HG03175 (cell line): ENCODE results near the gene PAPPA.

Experiments used
- ATAC-seq: cut with Tn5 transposase; IDR thresholded peaks from one replicate; pipeline ENCODE4 v1.9.1; 2021; ENCODE audit warnings: mild to moderate bottlenecking, moderate library complexity; ENCODE audit not compliant: unreplicated experiment

The PAPPA gene

DNA sequence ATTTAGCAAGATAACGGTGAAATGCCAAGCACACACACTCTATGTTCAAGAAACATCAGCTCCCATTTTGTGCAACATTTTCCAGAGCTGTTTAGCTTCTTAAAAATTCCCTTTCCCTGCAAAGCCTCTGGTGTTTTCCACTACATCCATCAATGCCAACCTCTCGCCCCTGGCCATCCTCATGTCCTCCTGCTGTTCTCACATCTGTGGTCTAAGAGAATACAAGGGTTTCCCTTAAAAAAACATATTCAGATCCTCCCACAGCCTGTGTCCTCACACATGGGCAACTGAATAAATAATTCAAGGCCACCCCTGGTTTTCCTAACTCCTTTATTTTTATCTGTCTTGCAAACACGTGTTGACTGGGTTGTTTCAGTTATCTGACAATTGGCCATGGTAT lies 70.3 kb downstream of the PAPPA start:
- ATAC-seq, result no peak

DNA sequence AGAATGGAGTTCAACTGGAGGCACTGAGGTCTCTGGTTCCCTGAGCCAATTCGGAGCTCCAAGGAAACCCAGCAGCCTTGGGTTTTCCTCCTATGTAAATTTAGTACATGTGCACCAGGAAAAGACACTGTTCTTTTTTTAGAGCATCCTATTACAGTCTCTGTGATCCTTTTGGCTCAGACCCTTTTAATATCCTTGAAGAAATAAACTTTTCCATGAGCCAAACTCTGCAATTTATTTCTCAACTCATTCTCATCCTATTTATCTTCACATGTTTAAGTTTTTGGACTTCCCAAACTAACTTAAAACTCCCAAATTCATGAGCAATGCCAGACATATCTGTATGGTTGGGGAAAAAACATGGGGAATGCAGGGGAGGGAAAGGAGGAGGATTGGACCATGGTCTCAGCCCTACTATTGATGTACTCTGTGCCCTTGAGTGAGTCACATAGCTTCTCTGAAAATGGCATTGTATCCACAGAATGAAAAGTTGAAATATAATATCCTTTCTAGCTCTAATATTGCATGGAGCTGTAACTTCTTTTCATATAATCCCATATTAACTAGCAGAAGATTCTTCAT lies 76.6 kb downstream of the PAPPA start:
- ATAC-seq, result no peak

DNA sequence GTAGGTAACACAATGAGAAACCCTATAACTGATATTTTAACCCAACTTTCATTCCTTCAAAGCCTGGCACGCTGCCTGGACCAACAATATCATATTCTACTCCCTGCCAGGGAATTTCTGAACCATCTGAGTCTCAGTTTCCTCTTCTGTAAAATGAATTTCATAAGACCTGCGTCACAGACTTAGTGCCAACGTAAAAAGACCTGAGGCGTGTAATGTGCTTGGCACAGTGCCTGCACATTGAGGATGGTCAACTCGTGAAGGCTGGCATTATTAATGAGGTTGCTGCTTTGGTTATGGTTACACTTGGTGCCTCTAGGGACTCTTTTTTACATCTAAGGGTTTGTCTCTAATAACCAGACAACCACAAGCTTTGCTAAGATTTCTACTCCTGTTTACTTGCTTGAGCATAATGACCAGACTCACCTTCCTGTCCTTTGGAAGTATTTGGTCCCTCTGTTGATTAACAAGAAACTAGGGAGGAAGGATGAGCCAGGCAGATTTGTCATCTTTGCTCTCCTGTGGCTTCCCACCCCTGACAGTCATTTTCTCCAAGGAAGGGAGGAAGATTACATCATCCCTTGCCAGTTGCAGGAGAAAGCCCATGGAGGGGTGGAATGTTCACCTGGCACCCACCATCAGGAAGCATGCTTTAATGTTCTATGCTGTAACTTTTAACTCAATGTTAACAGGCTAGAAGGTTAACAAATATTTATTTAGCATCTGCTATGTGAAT lies 79.0 kb downstream of the PAPPA start:
- ATAC-seq, result no peak

DNA sequence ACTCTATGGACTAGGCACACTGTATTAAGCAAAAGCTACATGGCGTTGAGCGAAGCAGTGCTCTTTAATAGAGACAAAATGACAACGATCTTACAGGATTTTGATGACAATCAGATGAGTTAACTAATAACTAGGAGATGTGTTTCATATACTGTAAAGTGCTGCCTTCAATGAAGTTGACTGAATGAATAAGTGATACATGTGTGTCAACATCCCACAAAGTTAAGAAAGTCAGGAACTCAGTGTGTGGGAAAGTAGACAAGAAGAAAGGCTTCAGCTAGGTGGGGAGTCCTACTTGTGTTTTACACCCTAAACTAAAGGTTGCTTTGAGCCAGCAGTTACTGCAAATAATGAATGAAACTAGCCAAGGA lies 79.6 kb downstream of the PAPPA start:
- no peak for ATAC-seq

DNA sequence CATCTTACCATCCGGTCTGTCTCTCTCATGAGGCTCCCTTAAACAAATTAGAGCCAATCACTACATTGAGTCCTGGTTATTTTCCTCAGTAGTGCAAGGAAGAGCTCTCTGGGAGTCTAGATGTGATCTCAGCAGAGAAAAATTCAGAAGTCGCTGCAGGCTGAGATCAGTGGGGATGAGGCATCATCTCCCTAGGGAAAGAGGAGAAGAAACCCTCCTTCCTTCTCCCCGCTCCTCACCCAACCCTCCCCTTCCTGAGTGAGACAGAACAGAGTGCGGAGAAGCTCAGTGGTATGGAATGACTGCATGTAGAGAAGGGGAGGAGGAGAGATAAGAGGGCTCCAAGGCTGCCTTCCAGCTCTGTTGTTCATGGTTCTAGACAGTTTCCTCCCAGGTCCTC lies 80.5 kb downstream of the PAPPA start:
- ATAC-seq, result no peak

DNA sequence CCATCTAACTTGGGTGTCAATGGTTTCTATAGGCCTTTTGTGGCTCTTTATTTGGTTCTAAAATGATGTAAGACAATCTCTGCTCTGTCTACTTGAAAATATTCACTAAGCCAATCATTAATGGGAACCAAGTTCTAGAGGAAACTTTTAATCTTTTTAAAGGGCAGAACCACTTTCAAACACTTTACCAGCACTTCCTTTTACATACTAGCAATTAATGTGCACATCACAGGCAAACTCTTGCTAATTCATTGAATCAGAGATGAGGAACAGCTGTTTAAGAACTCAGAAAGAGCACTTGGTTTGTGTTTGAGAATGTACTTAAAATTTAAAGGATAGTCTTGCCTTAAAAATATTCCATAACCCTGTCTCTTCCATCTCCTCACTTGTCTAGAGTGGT lies 83.4 kb downstream of the PAPPA start:
- ATAC-seq, result no peak

DNA sequence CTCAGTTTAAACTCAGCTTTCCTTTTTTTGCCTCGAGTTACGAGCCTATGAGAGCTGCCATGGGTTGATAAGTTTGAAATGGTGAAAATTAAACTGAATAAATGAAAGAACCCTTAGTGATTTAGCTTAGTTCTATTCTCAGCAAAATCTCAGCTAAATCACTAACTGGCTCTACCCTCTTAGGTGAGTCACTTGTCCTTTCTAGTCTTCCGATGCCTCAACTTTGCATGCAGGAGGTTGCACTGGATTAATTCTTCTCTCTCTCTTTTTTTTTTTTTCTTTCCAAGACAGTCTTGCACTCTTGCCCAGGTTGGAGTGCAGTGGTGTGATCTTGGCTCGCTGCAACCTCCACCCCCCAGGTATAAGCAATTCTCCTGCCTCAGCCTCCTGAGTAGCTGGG lies 83.9 kb downstream of the PAPPA start:
- ATAC-seq, result no peak

DNA sequence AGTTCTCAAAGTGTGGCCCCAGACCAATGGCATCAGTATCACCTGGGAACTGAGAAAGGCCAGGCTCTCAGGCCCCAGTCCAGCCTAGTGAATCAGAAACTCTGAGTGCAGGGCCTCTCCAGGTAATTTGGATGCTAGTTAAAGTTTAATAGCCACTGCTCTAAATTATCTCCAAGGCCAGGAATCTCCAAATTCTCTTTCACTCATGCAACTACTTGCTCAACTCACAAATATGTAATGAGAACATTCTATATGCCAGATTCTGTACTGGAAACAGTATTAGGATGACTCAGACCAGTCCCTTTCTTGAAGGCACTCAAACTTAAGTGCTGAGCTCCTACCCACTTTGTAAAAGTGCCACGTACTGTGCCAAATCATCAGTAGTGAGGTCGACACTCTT lies 84.6 kb downstream of the PAPPA start:
- no peak for ATAC-seq

DNA sequence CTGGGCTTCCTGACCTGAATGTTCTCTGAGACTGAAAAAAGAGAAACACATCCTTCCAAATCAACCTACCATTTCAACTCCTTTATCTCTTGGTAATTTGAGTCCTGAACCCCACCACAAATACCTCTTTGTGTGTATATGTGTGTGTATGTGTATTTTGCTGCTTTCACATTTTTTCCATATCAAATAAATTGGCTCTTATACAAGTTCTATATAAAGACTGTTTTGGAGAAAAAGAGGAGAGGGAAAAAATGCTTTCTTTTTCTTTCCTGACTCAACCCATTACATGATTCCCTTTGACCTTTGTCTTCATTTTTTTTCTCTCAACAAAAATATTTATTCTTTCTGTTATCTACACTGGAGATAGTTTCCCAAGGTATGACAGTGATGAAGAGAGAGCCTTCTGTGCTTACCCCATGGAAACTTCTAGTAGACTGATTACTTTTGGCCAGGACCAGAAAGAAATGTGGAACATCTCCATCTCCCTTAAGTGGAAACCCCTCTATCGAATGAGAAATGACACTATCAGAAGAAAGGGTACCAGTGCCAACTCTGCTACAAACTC lies 85.3 kb downstream of the PAPPA start:
- ATAC-seq, result no peak

DNA sequence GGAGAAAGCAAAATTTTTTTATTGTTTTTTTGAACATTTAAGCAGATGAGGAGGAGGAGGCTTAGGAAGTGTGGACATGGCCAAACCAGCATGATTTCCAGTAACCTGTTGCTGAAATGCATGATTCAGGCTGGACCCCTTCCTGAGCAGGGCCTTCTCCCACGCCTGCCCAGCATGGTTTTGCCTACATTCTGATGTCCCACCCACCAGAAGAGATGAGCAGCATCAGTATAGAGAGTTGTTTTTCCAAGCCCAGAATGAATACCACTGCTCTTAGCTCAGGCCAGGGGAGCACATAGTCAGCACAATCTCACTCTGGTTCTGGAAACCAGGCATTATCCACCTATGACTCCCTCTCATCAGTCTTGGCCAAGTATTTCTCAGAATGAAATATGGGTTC lies 90.1 kb downstream of the PAPPA start:
- ATAC-seq, result no peak

DNA sequence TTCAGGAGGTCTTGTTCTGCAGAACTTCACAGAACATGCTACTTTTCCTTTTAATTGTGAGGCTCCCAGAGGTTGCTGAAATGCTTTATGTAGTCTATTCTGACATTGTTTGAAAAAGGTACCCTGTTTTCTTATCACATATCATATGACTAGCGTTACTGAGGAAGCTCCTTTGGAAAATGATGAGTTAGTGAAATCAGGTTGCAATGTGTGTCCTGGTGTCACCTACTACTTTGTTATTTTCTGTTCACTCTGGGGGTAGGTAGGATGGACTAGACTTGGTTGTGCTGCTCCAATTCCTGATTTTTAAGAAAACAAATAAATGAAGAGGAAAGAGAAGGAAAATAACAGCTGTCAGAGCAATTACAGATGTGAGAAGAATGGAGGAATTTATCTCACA lies 93.7 kb downstream of the PAPPA start:
- no peak for ATAC-seq

DNA sequence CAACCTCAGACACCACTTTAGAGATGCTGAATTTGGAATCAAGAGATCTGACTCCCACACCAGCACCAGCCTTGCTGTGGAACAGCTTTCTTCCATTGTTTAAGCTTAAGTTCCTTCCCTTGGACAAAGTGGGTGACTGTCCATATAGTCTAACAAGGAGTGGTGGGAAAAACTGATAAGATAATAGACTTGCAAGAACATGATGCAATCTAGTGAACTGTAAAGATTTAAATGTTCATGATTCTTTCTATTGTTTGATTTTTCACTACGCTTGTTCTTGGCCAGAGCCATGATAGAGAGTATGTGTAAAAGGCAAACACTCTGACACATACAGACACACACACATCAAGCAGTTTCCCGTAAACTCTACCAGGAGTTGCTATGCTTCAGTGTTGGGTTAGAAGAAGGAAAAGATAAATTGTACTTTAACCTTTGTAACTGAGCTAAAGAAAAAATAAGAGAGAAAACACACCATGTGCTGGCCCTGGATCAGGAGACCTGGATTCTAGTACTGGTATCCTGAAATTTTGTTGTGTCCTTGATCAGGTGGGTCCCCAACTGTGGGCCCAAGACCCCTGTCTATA lies 94.3 kb downstream of the PAPPA start:
- no peak for ATAC-seq

DNA sequence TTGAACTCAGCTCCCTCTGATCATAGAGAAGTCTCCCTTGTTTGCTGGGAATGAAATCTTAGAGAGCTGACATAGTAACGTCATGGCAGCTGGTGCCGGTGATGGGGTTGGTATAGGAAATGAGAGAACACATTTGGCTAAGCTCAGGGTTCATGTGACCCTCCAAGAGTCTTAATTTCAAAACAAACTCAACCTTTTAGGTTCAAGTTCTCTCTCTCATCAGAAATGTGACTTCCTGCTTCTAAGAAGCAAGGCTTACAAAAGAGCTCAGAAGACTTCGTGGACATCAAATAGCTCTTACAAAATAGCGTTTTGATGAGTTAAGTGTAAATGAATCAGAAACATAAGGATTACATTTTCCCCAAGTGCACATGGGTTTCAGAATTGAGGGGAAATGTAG lies 97.3 kb downstream of the PAPPA start:
- no peak for ATAC-seq

DNA sequence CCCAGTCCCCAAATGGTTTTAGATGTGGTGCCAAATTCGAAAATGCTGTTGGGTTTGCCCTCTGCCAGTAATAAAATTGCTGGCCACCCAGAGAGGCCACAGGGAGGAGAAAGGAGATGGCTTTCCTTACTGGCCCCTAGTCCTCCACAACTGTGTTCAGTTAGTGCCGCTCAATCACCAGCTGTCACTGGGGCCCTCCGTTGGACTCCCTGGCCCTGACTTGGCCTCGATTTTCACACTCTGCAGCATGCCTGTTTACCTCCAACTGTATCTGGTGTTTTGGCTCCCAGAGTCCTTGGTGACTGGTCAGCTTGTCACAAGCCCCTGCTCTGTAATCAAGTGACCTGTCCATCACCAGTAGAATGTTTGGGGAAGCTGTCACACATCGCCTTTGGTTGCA lies 97.8 kb downstream of the PAPPA start:
- ATAC-seq, result no peak

DNA sequence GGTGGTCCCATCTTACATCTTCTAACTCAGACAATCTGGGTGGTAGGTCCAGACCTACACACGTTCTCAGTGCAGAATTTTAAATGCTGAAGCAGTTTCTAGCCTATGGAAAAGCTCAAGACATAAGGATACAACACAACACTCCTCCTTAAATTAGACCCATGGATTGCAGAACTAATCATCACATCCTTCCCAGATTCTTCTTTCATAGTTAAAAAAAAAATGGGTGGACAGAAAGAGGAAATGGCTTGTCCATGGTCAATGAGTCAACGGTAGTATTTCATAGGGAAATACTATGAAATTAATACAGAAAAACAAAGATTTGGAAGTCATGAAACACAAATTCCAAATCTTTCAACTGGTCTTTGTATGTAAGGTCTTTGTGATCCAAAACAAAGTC lies 106.9 kb downstream of the PAPPA start:
- no peak for ATAC-seq

DNA sequence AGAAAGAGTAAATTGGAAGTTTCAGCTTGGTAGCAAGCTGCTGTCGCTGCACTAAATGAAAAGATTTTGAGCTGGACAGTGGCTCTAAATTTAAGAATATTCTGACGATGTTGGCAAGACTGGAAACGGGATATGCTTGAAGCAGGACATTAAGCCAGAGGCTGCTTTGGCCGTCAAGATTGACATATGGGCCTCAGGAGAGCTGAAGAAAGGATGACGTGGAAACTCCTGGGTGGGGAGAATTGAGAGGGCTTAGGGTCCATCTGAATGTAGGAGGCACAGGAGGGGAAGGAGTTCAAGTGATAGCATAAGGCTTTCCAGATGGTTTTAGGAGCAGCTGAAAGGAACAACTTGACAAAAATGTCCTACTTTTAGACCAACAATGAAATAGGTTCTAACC lies 108.9 kb downstream of the PAPPA start:
- ATAC-seq, result no peak

DNA sequence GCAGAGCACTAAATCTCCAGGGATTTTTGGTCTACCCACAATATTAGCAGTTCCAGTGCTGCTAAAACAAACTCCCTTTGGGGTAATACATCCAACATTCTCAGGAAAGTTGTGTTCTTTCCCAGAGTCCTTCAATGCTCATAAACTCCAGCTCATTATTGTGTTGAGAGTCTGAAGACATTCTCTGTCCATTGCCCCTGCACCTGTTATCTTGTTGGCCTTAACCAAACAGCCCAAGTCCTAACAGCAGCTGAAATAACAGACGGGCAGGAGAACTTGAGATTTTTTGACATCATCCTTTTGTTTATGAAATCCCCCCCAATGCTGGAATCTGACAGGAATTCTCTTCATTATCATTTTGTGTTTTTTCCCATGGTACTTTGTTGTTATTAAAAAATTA lies 110.8 kb downstream of the PAPPA start:
- no peak for ATAC-seq

DNA sequence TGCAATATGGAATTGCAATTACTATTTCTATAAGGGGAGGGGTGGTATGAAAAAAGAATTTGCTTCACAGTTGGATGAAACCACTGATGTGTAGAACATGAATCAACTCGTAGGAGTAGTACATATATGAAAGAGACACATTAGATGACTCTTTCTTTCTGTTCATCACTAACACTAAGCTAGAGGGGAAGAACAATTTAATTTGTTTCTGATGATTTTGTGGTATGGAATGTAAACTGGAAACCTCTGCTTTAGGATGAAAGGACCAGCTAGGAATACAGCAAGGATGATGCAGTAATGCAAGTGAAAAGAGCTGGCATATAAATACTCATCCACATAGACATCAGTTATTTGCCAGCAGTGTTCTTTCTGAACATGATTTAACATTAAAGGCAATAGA lies 113.4 kb downstream of the PAPPA start:
- no peak for ATAC-seq

DNA sequence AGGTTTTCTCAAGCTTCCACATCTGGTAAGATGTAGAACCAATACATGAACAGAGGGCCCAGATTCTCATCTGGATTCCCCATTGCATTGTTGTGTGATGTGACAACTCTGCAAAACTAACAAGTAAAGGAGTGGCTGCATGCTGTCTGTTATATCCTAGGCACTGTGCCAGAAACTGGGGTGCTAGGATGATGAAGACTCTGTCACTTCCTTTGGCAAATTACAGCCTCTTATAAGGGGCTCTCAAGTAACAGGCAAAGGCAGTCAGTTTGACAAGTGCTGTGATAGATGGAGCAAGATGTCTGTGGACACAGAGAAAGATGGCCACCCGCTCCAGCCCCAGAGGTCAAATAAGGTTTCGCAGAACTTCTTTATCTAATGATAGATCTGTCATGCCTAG lies 115.7 kb downstream of the PAPPA start:
- ATAC-seq, result no peak

DNA sequence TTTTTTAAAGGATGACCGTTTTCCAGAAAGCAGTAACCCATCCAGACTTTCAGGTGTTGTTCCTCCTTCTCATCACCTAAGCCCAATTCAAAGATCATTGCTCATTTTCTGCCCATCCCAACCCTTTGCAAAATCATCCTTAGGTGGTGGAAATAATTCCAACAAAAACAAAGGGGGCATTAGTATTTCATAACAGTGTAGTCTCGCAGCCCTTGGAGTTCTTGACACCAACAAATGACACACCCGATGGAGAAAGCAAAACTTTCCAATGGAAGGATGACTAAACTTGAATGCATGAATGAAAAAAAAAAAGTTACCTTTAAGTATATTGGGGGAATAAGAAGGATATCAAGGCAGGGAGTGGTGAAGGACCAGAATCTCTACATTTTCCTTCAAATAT lies 117.0 kb downstream of the PAPPA start:
- no peak for ATAC-seq

DNA sequence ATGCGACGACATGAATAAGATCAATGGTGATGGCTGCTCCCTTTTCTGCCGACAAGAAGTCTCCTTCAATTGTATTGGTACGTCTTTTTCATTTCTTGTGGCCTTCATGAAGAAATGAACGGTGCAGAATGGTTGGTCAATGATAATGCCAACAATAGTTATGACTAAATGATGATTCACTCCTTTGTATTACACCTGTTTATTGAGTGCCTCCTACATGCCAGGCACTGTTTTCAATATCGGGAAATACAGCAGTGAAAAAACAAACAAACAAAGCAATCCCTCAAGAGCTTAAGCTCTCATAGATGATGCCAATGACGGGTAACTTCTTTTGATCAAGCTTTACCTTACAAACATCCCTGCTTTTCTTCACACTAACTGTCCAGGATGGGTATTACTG lies 117.7 kb downstream of the PAPPA start:
- ATAC-seq, result no peak

DNA sequence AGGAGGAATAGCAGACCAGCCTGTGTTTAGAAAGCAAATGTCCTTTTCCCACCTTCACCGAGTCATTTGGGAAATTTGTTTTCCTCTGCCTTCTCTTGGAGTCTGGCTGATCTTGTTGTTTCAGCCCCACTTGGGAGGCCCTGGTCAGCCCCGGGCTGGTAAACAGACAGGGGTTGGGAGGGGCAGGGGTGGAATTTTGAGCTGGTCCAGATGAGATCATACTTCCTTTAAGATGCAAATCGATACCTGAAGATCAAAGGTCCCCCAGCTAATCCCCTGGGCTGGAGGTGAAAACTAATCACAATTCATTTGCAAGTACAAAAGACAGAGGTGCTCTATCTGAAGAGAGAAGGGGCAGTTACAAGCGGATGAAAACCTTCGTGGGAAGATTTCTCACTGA lies 118.4 kb downstream of the PAPPA start:
- ATAC-seq, result no peak
